Brain pericyte (primary cell): ENCODE measurements around the gene CDC20.
A peak's percentile ranks its signal among the peaks of the same experiment; 100 is the strongest.

Experiments used
- DNase-seq: peaks from one replicate; pipeline ENCODE4 v3.0.0-alpha.2; 2012; ENCODE audit warnings: low read depth, low spot score

Gene CDC20

DNA sequence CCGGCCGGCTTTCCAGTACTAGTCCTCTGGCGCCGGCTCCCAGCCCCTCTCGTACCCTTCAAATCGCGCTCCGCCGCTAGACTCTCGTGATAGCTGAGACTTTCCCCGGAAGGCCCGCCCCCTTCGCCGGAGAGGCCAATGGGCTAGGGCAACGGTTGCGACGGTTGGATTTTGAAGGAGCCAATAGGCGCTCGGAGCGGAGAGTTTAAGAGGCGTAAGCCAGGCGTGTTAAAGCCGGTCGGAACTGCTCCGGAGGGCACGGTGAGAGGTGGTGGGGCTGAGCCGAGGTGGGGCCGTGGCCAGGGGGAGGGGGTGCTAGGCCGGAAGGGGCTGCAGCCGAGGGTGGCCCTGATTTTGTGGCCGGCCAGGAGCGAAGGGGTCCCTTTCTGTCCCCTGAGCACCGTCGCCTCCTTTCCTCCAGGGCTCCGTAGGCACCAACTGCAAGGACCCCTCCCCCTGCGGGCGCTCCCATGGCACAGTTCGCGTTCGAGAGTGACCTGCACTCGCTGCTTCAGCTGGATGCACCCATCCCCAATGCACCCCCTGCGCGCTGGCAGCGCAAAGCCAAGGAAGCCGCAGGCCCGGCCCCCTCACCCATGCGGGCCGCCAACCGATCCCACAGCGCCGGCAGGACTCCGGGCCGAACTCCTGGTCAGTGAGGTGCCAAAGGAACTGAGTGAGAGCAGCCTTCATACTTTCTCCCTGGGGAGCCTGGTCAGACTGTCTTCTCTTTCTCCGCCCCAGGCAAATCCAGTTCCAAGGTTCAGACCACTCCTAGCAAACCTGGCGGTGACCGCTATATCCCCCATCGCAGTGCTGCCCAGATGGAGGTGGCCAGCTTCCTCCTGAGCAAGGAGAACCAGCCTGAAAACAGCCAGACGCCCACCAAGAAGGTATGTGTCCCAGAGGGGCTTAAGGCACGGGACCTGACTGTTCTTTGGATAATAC lies at the start of gene CDC20:
Gene CDC20, plus strand, starts transcription at position 236 of the 948 bp plus-strand sequence. Its CDS starts 235 bp downstream, at position 471.
- DNase-seq, result peak; percentile 79

DNA sequence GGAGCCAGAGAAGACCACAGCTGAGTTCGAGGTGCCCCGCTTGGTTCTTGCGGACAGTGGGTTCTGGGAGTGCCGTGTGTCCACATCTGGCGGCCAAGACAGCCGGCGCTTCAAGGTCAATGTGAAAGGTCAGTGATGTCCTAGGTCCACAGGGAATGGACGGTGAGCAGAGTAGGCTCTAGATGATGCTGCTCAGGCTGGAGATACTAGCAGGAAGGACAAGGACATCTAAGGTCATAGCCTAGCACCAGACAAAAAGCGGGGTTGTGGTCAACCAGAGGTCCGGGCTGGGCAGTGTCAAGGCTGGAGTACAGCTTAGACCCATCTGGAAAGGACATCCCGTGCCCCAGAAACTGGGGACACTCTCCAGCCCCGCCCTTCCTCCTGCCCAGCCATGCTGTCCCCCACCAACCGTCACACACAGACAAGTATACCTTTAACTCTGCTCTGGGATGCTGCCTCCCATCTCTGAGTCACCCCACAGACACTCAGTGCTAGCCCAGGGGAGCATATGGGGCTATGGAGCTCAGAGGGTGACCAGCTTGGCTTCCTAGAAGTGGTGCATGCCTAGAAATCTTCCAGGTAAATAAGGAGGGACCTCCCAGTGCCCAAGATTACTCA lies 49.3 kb upstream of the CDC20 start:
- no peak for DNase-seq

DNA sequence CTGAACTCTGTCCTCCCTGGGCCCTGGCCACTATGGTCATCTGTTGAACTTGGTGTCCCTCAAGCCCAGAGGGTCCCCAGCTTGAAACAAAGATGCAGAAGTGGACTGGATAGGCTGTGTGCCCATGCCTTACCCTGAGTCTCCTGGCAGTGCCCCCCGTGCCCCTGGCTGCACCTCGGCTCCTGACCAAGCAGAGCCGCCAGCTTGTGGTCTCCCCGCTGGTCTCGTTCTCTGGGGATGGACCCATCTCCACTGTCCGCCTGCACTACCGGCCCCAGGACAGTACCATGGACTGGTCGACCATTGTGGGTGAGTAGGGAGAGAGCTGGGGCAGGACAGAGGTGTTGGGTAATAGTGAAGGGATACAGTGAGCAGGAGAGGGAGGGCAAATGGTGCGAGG lies 47.3 kb upstream of the CDC20 start:
- no peak for DNase-seq

DNA sequence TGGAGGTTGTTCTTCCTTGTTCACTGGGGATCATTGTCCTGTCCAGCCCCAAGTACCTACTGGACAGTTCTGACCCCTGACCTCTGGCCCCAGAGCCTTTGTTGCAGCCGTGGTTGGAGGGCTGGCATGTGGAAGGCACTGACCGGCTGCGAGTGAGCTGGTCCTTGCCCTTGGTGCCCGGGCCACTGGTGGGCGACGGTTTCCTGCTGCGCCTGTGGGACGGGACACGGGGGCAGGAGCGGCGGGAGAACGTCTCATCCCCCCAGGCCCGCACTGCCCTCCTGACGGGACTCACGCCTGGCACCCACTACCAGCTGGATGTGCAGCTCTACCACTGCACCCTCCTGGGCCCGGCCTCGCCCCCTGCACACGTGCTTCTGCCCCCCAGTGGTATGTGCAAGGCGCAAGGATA lies 46.6 kb upstream of the CDC20 start:
- DNase-seq, result no peak

DNA sequence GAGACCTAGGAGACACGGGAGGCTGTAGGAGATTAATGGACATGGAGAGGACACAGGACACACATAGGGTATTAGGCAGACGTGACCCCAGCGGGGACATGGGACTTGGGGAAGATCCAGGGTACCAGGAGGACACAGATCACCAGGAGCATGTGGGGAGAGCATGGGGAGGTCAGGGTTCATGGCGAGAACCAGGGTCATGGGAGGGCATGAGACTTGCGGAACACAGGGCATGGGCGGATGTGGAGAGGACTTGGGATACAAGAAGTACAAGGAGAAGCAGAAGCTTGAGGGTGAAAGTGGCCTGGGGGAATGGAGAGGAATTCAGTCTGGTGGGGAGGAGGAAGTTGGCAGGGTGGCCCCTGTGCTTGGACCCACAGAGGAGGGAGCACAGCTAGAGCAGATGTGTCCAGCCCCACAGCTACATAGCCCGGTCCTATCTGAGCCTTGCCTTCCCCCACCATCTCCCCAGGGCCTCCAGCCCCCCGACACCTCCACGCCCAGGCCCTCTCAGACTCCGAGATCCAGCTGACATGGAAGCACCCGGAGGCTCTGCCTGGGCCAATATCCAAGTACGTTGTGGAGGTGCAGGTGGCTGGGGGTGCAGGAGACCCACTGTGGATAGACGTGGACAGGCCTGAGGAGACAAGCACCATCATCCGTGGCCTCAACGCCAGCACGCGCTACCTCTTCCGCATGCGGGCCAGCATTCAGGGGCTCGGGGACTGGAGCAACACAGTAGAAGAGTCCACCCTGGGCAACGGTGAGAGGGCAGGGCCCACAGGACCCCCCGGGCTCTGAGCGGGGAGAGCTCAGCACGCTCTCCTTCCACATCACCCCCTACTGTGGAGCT lies 45.9 kb upstream of the CDC20 start:
- DNase-seq, result no peak

DNA sequence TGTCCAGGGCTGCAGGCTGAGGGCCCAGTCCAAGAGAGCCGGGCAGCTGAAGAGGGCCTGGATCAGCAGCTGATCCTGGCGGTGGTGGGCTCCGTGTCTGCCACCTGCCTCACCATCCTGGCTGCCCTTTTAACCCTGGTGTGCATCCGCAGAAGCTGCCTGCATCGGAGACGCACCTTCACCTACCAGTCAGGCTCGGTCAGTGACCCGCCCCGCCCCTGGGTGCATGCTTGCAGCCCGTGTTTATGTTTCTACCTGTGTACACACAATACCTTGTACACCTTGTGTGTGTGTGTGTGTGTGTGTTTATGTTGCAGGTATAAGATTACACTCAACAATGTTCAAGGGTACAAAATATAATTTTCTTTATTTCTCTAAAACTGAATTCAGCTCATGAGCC lies 45.0 kb upstream of the CDC20 start:
- no peak for DNase-seq

DNA sequence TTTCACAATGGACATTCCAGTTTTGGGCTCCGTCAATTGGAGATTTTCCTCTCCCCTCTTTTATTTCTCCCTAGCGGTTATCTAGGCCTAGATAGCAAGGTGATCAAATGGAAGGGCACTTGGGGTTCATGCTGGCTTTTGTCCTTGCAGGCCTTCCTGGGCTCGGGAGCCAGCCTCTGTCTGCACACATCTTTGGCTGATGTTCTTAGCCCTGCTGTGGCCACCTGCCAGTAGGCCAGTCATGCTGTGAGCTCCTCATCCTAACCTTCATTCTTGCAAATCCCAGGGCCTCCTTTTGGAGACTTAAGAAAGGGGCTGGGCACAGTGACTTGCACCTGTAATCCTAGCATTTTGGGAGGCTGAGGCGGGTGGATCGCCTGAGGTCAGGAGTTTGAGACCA lies 44.5 kb upstream of the CDC20 start:
- no peak for DNase-seq

DNA sequence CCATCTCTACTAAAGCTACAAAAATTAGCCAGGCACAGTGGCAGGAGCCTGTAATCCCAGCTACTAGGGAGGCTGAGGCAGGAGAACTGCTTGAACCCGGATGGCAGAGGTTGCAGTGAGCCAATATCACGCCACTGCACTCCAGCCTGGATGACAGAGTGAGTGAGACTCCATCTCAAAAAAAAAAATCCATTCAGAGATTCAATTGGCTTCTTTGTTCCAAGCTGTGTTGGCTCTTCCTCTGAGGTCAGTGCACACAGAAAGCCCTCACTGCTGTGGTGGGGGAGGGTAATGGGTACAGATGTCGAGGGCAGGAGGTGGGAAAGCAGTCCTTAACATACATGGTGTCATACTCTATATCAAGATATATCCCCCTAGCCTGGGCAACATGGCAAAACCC lies 43.3 kb upstream of the CDC20 start:
- DNase-seq, result no peak

DNA sequence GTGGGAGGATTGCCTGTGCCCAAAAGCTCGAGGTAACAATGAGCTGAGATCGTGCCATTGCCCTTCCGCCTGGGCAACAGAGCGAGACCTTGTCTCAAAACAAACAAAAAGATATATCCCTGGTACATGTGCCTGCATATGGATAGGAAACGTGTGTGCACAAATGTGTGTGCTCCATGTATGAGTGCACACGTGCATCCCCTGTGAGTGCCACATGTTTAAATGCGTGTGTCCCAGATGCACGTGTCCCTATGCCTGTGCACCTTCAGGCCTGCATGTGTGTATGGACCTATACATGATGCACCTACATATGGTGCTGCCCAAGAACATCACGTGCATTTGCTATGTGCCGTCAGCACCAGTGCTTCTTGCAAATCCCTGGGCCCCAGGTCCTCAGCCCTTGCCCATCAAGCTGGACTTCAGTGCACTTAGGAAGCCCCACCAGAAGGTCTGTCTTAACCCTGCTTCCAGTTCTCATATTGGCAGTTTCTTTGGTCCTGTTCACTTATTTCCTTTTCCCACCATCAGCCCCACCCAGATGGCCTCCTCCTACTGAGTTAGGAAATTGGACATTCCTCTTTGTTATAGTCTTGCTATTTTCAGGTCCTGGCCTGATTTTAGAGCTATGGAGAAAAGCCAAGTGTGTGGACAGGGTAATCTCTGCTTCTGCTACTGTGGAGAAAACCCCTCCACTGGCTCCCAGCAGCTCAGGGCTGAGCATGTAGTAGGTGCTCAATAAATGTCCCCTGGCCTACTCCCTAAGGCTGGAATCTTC lies 42.6 kb upstream of the CDC20 start:
- no peak for DNase-seq

DNA sequence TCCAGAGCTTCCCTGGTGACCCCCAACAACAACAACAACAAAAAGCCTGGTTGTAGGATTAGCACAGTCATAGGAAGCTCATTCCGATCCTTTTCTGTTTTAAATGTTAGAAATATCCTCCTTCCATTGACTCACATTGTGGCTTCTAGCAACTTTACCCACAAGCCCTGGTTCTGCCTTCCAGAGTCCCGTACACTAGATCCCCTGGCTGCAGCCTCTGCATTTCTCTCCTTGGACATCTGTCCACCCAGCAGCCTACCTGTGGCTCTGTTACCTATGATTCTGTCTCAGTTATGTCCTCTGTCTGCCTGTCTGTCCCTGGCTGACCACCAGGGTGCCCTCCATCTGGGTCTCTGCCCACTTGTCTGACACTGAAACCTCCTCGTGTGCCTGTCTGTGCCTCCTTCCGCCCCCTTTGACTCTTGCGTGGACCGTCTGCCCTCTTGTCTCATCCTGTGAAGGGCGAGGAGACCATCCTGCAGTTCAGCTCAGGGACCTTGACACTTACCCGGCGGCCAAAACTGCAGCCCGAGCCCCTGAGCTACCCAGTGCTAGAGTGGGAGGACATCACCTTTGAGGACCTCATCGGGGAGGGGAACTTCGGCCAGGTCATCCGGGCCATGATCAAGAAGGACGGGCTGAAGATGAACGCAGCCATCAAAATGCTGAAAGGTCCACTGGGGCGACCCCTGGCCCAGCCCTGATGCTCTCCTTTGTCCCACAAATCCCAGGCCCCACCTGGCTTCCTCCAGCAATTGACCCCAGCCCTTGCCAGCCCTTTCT lies 41.9 kb upstream of the CDC20 start:
- no peak for DNase-seq

DNA sequence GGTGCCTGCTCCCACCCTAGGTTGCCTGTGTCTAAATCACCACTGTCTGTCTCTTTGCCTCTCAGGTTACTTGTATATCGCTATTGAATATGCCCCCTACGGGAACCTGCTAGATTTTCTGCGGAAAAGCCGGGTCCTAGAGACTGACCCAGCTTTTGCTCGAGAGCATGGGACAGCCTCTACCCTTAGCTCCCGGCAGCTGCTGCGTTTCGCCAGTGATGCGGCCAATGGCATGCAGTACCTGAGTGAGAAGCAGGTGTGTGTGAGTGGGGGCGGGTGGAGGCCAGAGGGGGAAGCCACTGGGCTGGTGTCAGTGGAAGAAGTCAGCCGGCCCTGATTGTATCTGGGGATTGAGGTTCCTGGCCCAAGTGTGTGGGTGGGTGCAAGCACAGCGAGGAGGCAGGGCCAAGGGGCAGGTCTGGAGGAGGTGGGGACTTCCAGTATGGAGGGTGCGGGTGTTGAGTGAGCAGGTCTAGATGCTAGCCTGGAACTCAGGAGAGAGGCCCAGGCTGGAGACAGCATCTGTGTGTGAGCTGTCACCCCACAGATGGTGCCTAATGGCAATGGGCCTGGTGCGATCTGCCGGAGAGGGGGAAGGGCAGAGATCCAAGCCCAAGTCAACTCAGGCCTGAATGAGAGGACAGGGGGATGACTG lies 40.8 kb upstream of the CDC20 start:
- no peak for DNase-seq

DNA sequence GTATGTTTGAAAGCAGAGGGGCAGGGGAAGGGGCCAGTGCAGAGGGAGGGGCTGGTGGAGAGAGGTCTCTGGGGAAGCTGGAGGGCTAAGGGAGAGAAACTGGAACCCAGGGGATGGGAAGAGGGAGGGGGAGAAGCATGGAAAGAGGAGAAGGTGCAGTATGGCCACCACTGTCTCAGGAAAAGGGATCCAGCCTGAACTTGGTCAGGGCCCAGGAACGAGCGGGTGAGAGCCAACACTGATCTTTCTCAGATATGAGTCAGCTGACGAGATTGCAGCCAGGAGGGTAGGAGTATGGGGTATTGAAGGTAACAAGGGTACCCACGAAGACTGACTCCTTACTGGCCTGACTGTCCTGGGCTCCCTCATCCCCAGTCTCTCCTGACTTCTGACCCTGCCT lies 40.0 kb upstream of the CDC20 start:
- no peak for DNase-seq

DNA sequence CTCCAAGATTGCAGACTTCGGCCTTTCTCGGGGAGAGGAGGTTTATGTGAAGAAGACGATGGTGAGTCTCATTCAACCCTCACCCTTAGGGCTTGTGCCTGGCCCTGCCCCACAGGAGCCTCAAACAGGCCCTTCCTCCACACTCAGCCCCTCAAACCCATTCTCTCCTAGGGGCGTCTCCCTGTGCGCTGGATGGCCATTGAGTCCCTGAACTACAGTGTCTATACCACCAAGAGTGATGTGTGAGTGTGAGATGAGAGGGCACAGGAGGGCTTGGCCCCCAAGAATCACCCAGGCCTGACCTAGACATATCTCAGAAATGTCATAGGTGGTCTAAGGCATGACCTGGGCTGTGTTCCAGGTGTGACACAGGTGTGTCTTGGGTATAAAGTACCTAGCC lies 39.5 kb upstream of the CDC20 start:
- DNase-seq, result no peak

DNA sequence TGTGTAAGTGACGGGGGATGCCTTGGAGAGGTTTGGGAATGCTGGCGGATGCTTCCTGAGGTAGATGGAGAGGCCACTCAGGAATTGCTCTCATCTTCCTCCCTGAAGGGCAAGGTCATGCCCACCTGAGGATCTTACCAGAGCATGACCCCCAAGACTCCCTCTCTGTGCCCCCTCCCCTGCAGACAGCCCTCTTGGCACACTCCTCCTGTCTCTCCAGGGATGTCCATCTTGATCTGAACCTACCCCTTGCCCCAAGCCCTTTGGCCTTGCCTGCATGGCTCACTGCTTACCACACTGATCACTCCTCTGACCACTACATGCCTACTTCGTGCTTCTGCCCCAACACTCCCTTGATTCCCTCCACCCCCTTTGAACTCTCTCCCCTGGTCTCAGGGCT lies 39.0 kb upstream of the CDC20 start:
- DNase-seq, result no peak

DNA sequence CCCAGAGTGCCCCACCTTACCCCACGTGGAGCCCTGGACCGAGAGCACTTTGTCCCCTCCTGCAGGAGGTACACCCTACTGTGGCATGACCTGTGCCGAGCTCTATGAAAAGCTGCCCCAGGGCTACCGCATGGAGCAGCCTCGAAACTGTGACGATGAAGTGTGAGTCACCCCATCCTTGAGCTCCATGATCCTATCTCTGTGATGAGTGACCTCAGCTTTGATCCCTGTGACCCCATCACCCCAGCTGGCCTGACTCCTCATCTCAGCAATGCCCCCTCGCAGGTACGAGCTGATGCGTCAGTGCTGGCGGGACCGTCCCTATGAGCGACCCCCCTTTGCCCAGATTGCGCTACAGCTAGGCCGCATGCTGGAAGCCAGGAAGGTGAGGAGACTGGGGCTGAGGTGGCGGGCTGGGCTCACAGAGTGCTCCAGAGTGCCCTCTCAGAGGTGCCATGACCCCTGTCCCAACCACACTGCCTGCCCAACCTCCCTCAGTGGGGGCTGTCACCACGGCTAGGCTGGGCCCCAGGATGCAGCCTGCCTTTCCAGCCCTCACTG lies 37.4 kb upstream of the CDC20 start:
- no peak for DNase-seq

DNA sequence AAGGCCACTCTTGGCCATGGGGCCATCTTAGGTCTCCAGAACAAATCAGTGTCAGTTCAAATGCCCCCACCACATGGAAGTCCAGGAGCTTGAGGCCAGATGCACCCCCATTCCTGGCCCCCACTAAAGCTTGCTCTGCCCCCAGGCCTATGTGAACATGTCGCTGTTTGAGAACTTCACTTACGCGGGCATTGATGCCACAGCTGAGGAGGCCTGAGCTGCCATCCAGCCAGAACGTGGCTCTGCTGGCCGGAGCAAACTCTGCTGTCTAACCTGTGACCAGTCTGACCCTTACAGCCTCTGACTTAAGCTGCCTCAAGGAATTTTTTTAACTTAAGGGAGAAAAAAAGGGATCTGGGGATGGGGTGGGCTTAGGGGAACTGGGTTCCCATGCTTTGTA lies 36.3 kb upstream of the CDC20 start:
- DNase-seq, result no peak

DNA sequence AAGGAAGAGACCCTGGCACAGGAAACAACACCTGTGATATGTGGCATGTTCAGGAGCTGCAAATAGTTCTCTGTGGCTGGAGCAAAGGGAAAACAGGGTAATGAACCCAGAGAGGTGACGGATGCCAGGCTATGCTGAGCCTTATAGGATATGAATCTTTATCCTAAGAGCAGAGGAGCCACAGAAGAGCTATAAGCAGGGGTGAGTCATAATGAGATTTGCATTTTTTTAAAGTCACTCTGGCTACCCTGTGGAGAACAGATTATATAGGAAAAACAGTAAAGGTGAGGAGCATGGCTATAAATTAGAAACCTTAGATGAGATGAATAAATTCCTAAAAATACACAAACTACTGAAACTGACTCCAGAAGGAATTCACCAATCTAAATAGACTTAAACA lies 34.0 kb upstream of the CDC20 start:
- DNase-seq, result no peak

DNA sequence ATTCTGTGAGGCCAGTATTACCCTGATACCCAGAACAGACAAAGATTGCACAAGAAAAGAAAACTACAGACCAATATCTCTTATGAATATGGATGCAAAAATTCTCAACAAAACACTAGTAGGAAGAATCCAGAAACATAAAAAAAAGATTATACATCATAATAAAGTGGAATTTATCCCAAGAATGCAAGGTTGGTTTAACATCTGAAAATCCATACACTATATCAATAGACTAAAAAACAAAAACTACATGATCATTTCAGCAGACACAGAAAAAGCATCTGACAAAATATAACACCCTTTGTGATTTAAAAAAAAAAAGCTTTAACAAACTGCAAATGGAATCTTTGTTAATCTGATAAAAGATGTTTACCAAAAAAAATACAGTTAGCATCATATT lies 33.4 kb upstream of the CDC20 start:
- DNase-seq, result no peak

DNA sequence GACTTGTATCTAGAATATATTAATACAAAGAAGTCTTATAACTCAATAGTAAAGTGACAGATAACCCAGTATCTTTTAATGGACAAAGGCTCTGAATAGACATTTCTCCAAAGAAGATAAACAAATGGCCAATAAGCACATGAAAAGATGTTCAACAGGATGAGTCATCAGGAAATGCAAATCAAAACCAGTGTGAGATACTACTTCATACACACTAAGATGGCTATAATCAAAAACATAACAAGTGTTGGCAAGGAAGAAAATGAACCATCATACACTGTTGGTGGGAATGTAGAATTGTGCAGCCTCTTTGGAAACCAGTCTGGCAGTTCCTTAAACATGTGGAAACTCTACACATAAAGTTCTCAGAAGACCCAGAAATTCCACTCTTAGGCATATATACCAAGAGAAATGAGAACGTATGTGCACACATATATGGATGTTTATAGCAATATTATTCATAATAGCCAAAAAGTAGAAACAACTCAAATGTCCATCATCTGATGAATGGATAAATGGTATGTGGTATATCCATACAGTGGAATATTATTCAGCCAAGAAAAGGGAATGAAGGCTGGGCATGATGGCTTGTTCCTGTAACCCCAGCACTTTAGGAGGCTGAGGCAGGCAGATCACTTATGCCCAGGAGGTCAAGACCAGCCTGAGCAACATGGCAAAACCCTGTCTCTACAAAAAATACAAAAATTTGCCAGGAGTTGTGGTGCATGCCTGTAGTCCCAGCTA lies 31.1 kb upstream of the CDC20 start:
- no peak for DNase-seq
